GM21619 (cell line): ENCODE measurements around the gene UBA7.
"Not testable (repeated sequence)": the region's sequence is repeated elsewhere in the genome, so short reads cannot be mapped to it uniquely, and the experiment has no call there.

ENCODE experiments used
- ATAC-seq: cut with Tn5 transposase; IDR thresholded peaks from one replicate; pipeline ENCODE4 v1.9.1; 2021; ENCODE audit not compliant: unreplicated experiment

UBA7 gene

DNA sequence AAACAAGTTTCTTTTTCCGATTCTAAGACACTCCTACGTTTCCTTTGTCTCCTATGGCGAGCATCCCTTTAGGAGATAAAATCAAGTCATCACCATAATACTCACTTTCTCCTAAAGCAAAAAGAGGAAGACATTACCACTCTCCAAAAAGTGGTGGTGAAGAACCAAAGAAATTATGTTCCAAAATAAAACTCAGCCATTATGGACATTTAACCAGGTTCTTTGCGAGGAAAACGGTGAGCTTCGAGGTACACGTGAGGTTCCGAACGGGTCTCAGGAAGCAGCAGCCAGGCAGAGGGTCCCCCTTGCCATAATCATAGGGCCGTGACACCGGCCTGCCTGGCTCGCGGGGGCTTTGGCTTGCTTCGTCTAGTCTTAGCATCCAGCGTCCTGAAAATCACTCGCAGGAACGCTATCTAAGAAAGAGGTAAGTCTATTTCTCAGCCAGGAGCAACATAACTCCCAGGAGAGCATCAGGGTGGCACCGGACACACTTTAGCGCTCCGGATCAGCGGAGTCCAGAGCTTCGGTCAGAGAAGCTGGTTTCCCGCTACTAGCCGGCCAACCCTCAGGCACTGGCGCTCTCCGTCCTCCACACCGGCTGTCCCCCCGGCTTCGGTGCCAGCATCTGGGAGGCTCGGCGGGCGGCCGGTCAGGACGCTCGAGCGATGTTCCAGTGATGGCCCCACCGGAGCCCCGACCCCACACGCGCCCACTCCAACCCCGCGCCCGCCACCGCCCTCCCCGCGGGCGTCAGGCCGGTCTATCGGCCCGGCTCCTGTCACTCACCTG, 28.0 kb downstream of the UBA7 start:
- ATAC-seq = peak; percentile 38

GRCh38 chr3:49782277-49782676, 31.5 kb downstream of the UBA7 start:
- not testable (repeated sequence) for ATAC-seq

DNA sequence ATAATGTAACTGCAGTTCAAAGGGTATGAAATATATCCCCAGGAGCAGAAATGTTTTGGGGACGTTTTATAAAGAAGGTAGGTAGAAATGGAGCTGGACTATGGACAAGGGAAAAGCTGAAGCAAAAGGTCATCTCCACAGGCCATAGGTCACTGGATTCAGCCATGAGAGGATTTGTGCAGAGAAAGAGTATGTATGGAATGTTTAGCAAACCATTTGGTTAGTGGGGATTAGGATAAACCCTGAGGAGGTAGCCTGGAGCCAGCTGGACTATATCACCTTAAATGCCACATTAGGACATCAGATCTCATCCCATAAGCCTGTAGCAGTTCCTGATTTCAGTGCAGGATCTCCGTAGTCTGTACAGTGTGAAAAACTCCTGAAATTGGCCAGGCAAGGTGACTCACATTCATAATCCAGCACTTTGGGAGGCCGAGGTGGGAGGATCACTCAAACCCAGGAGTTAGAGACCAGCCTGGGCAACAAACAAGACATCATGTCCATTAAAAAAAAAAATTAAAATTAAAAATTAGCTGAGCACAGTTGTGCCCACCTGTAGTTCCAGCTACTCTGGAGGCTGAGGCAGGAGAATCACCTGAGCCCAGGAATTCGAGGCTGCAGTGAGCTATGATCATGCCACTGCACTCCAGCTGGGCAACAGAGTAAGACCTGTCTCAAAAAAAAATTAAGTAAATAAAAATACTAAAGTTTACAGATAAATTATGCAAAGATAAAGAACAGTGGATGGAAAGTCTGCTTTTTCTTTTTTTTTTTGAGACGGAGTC, 32.1 kb downstream of the UBA7 start:
- ATAC-seq = no peak

- ATAC-seq = not testable (repeated sequence)
These were observed 32.8 kb downstream of the UBA7 start for GRCh38 chr3:49780975-49781365.

DNA sequence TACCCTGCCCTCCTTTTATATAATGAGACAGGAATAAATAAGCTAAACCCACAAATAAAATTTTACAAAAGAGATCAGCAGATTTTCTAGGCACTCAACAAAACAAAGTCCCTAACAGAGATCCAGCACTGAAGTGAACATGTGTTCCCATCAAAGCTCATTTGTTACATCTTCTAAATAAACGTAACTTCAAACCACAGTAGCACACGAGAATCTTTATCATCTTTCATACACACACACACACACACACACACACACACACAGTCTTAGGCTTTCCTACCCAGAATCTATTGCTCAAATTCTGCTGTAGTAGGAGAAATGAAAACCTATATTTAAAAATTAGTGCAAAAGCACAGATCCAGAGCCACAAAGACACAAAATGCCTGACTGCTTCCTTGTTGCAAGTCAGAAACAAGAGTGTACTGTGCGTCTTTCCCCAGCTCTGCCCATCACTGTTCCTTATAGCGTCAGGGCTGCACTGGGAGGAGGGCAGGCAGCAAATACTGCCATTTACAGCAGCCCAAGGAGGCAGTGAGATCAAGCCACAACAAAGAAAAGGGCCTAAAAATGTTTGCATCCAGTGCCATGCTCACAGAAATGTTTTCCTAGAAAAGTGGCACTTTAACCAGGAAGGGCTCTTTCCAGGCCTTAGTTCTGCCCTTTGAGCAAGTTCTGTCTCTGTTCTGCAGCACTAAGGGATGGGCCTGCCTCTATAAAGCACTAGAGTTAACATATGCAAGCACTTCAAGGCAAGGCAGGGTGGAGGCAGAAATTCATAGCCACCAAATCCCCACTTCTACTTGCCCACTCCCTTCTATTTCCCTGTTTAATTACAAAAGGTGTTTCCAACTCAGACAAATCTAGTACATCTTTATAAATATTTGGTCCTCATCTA, 33.4 kb downstream of the UBA7 start:
- no peak for ATAC-seq

- ATAC-seq = no peak
These were observed 34.2 kb downstream of the UBA7 start for GRCh38 chr3:49779358-49780079.

- ATAC-seq = not testable (repeated sequence)
These were observed 37.7 kb downstream of the UBA7 start for GRCh38 chr3:49776101-49776500.

DNA sequence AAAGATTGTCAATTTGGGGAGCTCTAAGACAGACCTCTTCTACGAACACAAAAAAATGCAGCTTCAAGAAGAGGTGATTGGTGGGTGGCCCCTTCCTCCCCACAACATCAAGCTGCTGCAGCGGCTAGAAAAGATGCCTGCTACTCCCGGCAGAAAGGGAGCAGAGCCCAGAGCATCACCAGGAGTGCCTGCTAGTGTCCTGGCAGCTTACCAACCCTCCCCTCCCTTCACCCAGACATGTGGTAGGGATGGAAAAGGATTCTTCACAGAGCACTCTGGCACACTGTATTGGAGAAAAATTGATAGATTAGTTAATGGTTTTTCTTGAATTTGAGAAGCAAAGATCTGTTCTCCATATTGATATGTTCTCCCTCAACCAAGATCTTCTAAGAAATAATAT, 38.2 kb downstream of the UBA7 start:
- no peak for ATAC-seq

- no peak for ATAC-seq
These were observed 41.0 kb downstream of the UBA7 start for GRCh38 chr3:49772703-49773102.

GRCh38 chr3:49771340-49771938, 42.3 kb downstream of the UBA7 start:
- ATAC-seq = no peak

DNA sequence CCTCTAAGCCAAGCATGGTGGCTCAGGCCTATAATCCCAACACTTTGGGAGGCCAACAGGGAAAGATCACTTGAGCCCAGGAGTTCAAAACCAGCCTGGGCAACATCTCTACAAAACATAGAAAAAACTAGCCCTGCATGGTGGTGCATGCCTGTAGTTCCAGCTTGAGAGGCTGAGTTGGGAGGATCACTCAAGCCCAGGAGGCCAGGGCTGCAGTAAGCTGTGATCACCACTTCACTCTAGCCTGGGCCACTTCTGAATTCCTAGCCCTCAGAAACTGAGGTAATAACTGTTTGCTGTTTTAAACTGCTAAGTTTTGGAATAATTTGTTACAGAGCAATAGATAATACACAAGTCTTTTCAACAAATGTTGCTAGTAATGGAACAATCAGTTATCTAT, 43.8 kb downstream of the UBA7 start:
- ATAC-seq = no peak

- no peak for ATAC-seq
These were observed 44.4 kb downstream of the UBA7 start for GRCh38 chr3:49769286-49769915.

- no peak for ATAC-seq
These were observed 49.8 kb downstream of the UBA7 start for GRCh38 chr3:49763981-49764380.

DNA sequence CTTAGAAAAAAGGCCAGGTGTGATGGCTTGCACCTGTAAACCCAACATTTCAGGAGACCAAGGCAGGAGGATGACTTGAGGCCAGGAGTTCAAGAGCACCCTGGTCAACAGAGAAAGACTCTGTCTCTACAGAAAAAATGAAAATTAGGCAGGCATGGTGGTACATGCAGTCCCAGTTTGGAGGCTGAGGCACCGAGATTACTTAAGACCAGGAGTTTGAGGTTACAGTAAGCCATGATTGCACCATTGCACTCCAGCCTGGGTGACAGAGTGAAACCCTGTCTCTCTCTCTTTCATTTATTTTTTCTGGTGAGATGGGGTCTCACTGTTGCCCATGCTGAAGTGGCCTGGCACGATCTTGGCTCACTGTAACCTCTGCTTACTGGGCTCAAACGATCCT, 52.1 kb downstream of the UBA7 start:
- ATAC-seq = no peak

DNA sequence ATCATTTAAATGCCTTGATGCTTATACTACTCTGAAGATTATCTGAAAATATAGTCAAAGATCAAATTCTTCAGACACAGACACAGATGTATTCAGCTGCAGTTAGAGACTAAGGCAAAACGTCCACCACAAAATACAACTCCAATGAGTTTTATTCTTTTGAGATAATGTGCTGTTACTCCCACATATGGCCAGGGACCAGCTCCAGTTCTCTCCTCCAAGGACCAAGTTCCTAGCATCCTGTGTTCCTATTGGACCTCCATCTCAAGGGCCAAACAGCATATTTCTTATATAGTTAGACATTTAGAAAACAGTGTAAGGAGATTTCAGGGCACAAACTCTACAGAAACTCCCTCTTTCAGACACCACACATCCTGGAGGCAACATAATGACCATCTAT, 54.5 kb downstream of the UBA7 start:
- no peak for ATAC-seq

DNA sequence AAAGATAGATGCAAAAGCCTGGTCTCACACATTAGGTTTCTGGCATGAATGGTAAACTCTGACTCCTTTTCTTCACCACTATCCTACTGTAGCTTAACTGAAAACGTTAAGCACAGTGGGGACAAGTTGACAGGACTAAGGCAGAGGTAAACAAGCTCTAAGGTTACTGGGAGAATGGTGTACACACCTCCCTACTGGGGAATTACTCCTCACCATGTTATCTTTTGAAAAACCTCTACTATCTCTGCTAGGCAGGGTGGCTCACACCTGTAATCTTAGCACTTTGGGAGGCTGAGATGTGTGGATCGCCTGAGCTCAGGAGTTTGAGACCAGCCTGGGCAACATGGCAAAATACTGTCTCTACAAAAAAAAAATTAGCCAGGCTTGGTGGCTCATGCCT, 56.6 kb downstream of the UBA7 start:
- no peak for ATAC-seq

DNA sequence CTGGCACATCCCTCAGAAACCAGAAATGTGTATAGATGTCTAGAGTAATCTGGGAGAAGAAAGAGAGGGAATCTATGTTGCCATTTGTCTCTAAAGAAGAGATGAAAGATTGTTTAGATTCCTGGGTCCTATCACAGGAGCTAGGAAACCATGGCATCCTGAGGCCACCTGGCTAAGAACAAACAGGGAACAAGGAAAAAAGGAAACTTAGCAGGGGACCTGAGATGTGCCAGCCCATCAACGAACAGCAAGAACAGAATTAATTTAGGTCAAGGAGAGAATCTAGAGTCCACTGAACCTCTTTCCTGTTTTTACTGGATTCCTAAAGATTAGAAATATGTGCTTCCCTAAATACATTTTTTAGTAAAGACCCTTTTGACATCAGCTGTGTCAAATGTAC, 57.7 kb downstream of the UBA7 start:
- ATAC-seq = no peak
